Endothelial cell of umbilical vein (primary cell): ENCODE results near the gene ROBO2. TPM values are rescaled to one million over a fixed set of nuclear protein-coding genes. Genes with fewer than 3 reads are reported as not detected.

Experiments used
- BruUV-seq: library from RNA; stranded (reverse); fragments of 400-500 nt; replicated peaks from 2 replicates; lab custom pipeline; 2021; lab: Mats Ljungman, UMichigan
- CTCF ChIA-PET: fragments of 300-600, 350-600 bp; sonication (Branson Sonifier 250); formaldehyde crosslinking; loops from one replicate; lab custom pipeline; 2021; ENCODE audit warnings: antibody characterized with exemption, inconsistent platforms; lab: Charles Lee
- POLR2A ChIA-PET: fragments of 300-600, 350-600 bp; sonication (Branson Sonifier 250); formaldehyde crosslinking; loops from one replicate; lab custom pipeline; 2021; ENCODE audit warnings: antibody characterized with exemption, inconsistent platforms; lab: Charles Lee
- DNase-seq: peaks from one replicate; pipeline ENCODE4 v3.0.0-alpha.2; 2011; ENCODE audit warnings: low read depth, low spot score
- FAIRE-seq: peaks from 2 replicates; lab custom pipeline; 2011; peaks lifted over from hg19 to GRCh38; lab: Jason Lieb, UNC
- H2AFZ ChIP-seq: 2 replicates; pipeline ENCODE4 v1.6.0; 2012; ENCODE audit warnings: low read depth, low read length, control low read depth, inconsistent platforms
- H3K27ac ChIP-seq: 2 replicates; pipeline ENCODE4 v1.5.1; 2011; ENCODE audit warnings: low read depth, mild to moderate bottlenecking, control low read depth, low read length, moderate library complexity; ENCODE audit not compliant: insufficient read depth
- H3K27me3 ChIP-seq, 2 experiments: 2 replicates each; pipeline versions ENCODE4 v1.6.0 to v1.6.1; 2011; ENCODE audit warnings: low read length in 2 of 2, mixed read lengths in 1 of 2; ENCODE audit not compliant: control insufficient read depth in 2 of 2, insufficient read depth in 2 of 2
- H3K36me3 ChIP-seq, 2 experiments: 2 replicates in 1 of 2; 3 replicates in 1 of 2; pipeline ENCODE4 v1.5.1; 2011; ENCODE audit warnings: low read length in 2 of 2, mild to moderate bottlenecking in 1 of 2, moderate library complexity in 1 of 2; ENCODE audit not compliant: control insufficient read depth in 2 of 2, insufficient read depth in 2 of 2; ENCODE audit errors: extremely low read depth in 1 of 2
- H3K4me1 ChIP-seq: 3 replicates; pipeline ENCODE4 v1.5.1; 2011; ENCODE audit warnings: mild to moderate bottlenecking, low read length; ENCODE audit not compliant: control insufficient read depth, insufficient read depth; ENCODE audit errors: extremely low read depth
- H3K4me2 ChIP-seq: 2 replicates; pipeline ENCODE4 v1.6.1; 2011; ENCODE audit warnings: low read length, control low read depth, mixed read lengths; ENCODE audit not compliant: insufficient read depth
- H3K4me3 ChIP-seq, 3 experiments: fragments of 200-600 bp in 1 of 3; sonication (generic), shearing (Covaris generic) in 1 of 3; replicated peaks in 1 of 3; 2 replicates each; pipeline ENCODE4 v1.5.1; 2011 to 2016; ENCODE audit warnings: control low read depth in 3 of 3, low read length in 3 of 3, mild to moderate bottlenecking in 2 of 3, inconsistent platforms in 1 of 3, low read depth in 1 of 3, moderate library complexity in 1 of 3; ENCODE audit not compliant: insufficient read depth in 1 of 3
- H3K79me2 ChIP-seq: 2 replicates; pipeline ENCODE4 v1.6.0; 2012; ENCODE audit warnings: low read length, inconsistent platforms; ENCODE audit not compliant: control insufficient read depth, insufficient read depth
- H3K9ac ChIP-seq: replicated peaks from 2 replicates; pipeline ENCODE3; 2011; ENCODE audit warnings: low read length, control low read depth; ENCODE audit not compliant: insufficient read depth; ENCODE audit errors: extremely low read depth
- H3K9me1 ChIP-seq: replicated peaks from 3 replicates; pipeline ENCODE4 v1.6.0; 2011; ENCODE audit warnings: mild to moderate bottlenecking, low read length; ENCODE audit not compliant: control insufficient read depth, insufficient read depth; ENCODE audit errors: extremely low read depth
- H3K9me3 ChIP-seq: replicated peaks from 2 replicates; pipeline ENCODE4 v1.5.1; 2012; ENCODE audit warnings: low read length, inconsistent platforms; ENCODE audit not compliant: control insufficient read depth, insufficient read depth
- H4K20me1 ChIP-seq: replicated peaks from 2 replicates; pipeline ENCODE3; 2011; ENCODE audit warnings: mild to moderate bottlenecking, low read length; ENCODE audit not compliant: control insufficient read depth, insufficient read depth; ENCODE audit errors: extremely low read depth
- EZH2 ChIP-seq: IDR thresholded peaks from 2 replicates; pipeline ENCODE4 v1.6.1; 2012; ENCODE audit warnings: borderline replicate concordance, low read depth, mild to moderate bottlenecking, moderate library complexity, low read length, inconsistent platforms; ENCODE audit not compliant: severe bottlenecking
- FOS ChIP-seq: IDR thresholded peaks from 2 replicates; pipeline ENCODE4 v1.6.1; 2011; ENCODE audit warnings: mild to moderate bottlenecking, low read length, moderate library complexity, borderline replicate concordance; ENCODE audit not compliant: insufficient read depth
- GATA2 ChIP-seq: IDR thresholded peaks from 2 replicates; pipeline ENCODE4 v1.7.0; 2011; ENCODE audit warnings: low read depth, mild to moderate bottlenecking, moderate library complexity, mixed read lengths, low read length; ENCODE audit not compliant: insufficient read length, insufficient read depth
- JUN ChIP-seq: IDR thresholded peaks from 2 replicates; pipeline ENCODE4 v1.6.1; 2011; ENCODE audit warnings: borderline replicate concordance, low read depth; ENCODE audit not compliant: insufficient read length, insufficient read depth
- MYC ChIP-seq: IDR thresholded peaks from one replicate; pipeline ENCODE4 v1.6.1; 2011; ENCODE audit warnings: mild to moderate bottlenecking, low read depth, low read length
- POLR2A ChIP-seq: IDR thresholded peaks from 2 replicates; pipeline ENCODE4 v1.6.1; 2012; ENCODE audit warnings: low read depth, mild to moderate bottlenecking, control low read depth, low read length
- POLR2AphosphoS5 ChIP-seq: IDR thresholded peaks from 2 replicates; pipeline ENCODE4 v1.6.1; 2012; ENCODE audit warnings: low read depth, mild to moderate bottlenecking, control low read depth, low read length, moderate library complexity; ENCODE audit not compliant: insufficient read depth
- dilution Hi-C: fragments of 300-500 bp; cut with MboI; formaldehyde crosslinking; loops from one replicate; pipeline ENCODE4 v1.15.0; 2019; ENCODE audit warnings: low sequenced_read_pairs; ENCODE audit not compliant: extremely low pct_ligation_motif_present
- intact Hi-C: fragments of 100-400 bp; cut with micrococcal nuclease; formaldehyde crosslinking; loops from one replicate; pipeline ENCODE4 v1.10.0; 2022
- polyA plus RNA-seq, 4 experiments: library from polyadenylated mRNA; depleted of rRNA in 3 of 4; stranded (reverse) in 3 of 4; unstranded in 1 of 4; fragments of >200 nt; gene quantifications; 2 replicates each; pipeline versions ENCODE4 v1.2.1 to v1.2.3, GENCODE V29; 2011 to 2012; ENCODE audit warnings: missing spikeins in 1 of 4
- total RNA-seq: library from RNA; stranded (reverse); gene quantifications from 2 replicates; pipeline ENCODE4 v1.2.3, GENCODE V29; 2021
- TF ChIP-seq, protein P1 (sequence below): IDR thresholded peaks from 2 replicates; pipeline ENCODE4 v1.6.1; 2011; ENCODE audit not compliant: insufficient read depth, insufficient read length
- TF ChIP-seq, protein P2 (sequence below), 2 donors: IDR thresholded peaks; 1 replicate in 1 of 2; 2 replicates in 1 of 2; pipeline ENCODE4 v1.5.1; 2011; ENCODE audit warnings: low read length in 2 of 2, mild to moderate bottlenecking in 2 of 2, moderate library complexity in 2 of 2, control low read depth in 1 of 2, inconsistent platforms in 1 of 2, low read depth in 1 of 2; ENCODE audit not compliant: insufficient read depth in 1 of 2; ENCODE audit errors: extremely low read depth in 1 of 2

The ROBO2 gene
- total and polyA plus RNA-seq, 2 donors (not counting 3 experiments of a cell fraction or from before 2014, with no cell fraction given), result not detected

DNA sequence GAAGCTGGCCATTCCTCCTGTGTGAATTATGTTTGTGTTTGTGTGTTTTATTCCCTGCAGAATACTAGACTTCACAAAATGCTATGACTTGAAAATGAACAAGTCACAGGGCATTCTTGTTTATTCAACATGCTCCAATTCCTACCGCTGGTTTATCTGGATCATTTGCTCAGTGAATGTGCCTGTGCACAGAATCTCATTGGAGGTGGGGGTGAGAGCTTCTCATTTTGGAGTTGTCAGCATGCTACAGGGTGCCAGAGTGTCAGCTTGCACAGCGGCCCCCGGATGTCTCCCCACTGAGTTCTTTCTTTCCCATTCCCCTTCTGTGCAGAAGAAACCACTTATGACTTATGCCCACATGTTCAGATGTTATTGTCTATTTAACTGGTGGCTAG lies 428.7 kb downstream of the ROBO2 start:
- no peak overlapping the region for H3K27ac ChIP-seq
- H4K20me1 ChIP-seq, result no peaks in the 10 kb centered on the region
- ChIA-PET CTCF (interaction anchor here (0.6 kb wide), 1 partner anchor 57 kb away, joined by 4 read pairs; no protein-coding TSS in a partner anchor), POLR2A (no interaction called here)
- H3K27me3 ChIP-seq, result no peaks in the 10 kb centered on the region
- H3K9me3 ChIP-seq, result no peaks in the 10 kb centered on the region
- no peaks in the 10 kb centered on the region for H3K9me1 ChIP-seq
- FAIRE-seq (no peak), DNase-seq (no peak)
- no peak overlapping the region for H3K4me3 ChIP-seq
- no peaks in the 10 kb centered on the region for H3K36me3 ChIP-seq
- dilution Hi-C loops (no loop called here), intact Hi-C loops (no loop called here)
- H3K79me2 ChIP-seq, result no peaks in the 10 kb centered on the region
- TF ChIP-seq GATA2, result no peak
- TF ChIP-seq, protein P1, sequence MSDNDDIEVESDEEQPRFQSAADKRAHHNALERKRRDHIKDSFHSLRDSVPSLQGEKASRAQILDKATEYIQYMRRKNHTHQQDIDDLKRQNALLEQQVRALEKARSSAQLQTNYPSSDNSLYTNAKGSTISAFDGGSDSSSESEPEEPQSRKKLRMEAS, result no peak
- no peak for TF ChIP-seq POLR2AphosphoS5
- TF ChIP-seq POLR2A, result no peak
- TF ChIP-seq JUN, result no peak
- TF ChIP-seq, protein P2, sequence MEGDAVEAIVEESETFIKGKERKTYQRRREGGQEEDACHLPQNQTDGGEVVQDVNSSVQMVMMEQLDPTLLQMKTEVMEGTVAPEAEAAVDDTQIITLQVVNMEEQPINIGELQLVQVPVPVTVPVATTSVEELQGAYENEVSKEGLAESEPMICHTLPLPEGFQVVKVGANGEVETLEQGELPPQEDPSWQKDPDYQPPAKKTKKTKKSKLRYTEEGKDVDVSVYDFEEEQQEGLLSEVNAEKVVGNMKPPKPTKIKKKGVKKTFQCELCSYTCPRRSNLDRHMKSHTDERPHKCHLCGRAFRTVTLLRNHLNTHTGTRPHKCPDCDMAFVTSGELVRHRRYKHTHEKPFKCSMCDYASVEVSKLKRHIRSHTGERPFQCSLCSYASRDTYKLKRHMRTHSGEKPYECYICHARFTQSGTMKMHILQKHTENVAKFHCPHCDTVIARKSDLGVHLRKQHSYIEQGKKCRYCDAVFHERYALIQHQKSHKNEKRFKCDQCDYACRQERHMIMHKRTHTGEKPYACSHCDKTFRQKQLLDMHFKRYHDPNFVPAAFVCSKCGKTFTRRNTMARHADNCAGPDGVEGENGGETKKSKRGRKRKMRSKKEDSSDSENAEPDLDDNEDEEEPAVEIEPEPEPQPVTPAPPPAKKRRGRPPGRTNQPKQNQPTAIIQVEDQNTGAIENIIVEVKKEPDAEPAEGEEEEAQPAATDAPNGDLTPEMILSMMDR (IDR thresholded peaks at IDR 0.05; ENCODE audit: extremely low read depth in 1 of 2, insufficient read depth in 1 of 2, low read depth in 1 of 2, low read length in 2 of 2), result no peak
- TF ChIP-seq FOS, result no peak
- no peak for TF ChIP-seq MYC
- TF ChIP-seq EZH2, result no peak
- H3K4me2 ChIP-seq, result no peak overlapping the region
- no peak overlapping the region for H3K9ac ChIP-seq
- H3K4me1 ChIP-seq, result no peaks in the 10 kb centered on the region
- H2AFZ ChIP-seq, result no peak overlapping the region
- no TSS peak for BruUV-seq
